ENCODE data around the gene HOXD1.

DNA sequence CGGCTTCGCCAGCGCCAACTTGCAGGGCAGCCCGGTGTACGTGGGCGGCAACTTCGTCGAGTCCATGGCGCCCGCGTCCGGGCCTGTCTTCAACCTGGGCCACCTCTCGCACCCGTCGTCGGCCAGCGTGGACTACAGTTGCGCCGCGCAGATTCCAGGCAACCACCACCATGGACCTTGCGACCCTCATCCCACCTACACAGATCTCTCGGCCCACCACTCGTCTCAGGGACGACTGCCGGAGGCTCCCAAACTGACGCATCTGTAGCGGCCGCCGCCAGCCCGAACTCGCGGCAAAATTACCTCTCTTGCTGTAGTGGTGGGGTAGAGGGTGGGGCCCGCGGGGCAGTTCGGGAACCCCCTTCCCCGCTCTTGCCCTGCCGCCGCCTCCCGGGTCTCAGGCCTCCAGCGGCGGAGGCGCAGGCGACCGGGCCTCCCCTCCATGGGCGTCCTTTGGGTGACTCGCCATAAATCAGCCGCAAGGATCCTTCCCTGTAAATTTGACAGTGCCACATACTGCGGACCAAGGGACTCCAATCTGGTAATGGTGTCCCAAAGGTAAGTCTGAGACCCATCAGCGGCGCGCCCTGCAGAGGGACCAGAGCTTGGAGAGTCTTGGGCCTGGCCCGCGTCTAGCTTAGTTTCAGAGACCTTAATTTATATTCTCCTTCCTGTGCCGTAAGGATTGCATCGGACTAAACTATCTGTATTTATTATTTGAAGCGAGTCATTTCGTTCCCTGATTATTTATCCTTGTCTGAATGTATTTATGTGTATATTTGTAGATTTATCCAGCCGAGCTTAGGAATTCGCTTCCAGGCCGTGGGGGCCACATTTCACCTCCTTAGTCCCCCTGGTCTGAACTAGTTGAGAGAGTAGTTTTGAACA lies 16.2 kb upstream of the HOXD1 start:
- TF ChIP-seq POLR2A (IDR thresholded peaks at IDR 0.05) (no peak), EP300 (IDR thresholded peaks at IDR 0.05) (no peak)
- TF ChIP-seq, protein P1, sequence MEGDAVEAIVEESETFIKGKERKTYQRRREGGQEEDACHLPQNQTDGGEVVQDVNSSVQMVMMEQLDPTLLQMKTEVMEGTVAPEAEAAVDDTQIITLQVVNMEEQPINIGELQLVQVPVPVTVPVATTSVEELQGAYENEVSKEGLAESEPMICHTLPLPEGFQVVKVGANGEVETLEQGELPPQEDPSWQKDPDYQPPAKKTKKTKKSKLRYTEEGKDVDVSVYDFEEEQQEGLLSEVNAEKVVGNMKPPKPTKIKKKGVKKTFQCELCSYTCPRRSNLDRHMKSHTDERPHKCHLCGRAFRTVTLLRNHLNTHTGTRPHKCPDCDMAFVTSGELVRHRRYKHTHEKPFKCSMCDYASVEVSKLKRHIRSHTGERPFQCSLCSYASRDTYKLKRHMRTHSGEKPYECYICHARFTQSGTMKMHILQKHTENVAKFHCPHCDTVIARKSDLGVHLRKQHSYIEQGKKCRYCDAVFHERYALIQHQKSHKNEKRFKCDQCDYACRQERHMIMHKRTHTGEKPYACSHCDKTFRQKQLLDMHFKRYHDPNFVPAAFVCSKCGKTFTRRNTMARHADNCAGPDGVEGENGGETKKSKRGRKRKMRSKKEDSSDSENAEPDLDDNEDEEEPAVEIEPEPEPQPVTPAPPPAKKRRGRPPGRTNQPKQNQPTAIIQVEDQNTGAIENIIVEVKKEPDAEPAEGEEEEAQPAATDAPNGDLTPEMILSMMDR (IDR thresholded peaks at IDR 0.05): no peak

Data from suprapubic skin (tissue), 3 donors.